Measurements from ENCODE around the gene ZCCHC10. TPM values are rescaled to one million over a fixed set of nuclear protein-coding genes. Genes with fewer than 3 reads are reported as not detected.
"Not testable (repeated sequence)": the region's sequence is repeated elsewhere in the genome, so short reads cannot be mapped to it uniquely, and the experiment has no call there.

ZCCHC10 gene
- total RNA-seq, 1 donor from 2014 or later, result 18.5 TPM

DNA sequence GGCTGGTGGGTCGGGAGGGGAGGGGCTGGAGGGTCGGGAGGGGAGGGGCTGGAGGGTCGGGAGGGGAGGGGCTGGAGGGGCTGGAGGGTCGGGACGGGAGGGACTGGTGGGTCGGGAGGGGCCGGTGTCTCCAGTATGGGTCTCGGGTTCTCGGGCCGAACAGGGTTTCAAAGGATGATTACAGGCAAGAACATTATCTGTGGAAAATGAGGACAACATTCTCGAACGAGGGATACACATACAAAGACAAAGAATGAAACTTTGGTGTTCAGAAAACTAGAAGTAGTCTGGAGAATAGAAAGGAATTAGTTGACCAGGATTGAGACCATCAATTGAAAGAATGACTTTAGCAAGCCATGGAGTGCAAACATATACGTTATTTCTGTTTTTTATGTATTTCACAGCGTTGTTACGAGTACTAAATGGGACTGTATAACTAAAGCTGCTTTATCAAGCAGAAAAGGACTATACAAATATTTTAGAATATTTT, 360 bp upstream of the ZCCHC10 start:
- ATAC-seq, result no peak
- Histone ChIP-seq H3K9me3 (no peaks in the 10 kb centered on the region), H3K27ac (peak overlapping the region; percentile 37), H3K4me1 (peaks cover 21% of the 10 kb centered on the region), H3K27me3 (ENCODE audit: low read depth) (no peaks in the 10 kb centered on the region), H3K36me3 (peaks cover 7% of the 10 kb centered on the region), H3K4me3 (peak overlapping the region; percentile 95)
- no peak for DNase-seq
- TF ChIP-seq, protein P1, sequence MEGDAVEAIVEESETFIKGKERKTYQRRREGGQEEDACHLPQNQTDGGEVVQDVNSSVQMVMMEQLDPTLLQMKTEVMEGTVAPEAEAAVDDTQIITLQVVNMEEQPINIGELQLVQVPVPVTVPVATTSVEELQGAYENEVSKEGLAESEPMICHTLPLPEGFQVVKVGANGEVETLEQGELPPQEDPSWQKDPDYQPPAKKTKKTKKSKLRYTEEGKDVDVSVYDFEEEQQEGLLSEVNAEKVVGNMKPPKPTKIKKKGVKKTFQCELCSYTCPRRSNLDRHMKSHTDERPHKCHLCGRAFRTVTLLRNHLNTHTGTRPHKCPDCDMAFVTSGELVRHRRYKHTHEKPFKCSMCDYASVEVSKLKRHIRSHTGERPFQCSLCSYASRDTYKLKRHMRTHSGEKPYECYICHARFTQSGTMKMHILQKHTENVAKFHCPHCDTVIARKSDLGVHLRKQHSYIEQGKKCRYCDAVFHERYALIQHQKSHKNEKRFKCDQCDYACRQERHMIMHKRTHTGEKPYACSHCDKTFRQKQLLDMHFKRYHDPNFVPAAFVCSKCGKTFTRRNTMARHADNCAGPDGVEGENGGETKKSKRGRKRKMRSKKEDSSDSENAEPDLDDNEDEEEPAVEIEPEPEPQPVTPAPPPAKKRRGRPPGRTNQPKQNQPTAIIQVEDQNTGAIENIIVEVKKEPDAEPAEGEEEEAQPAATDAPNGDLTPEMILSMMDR (IDR thresholded peaks at IDR 0.05), result no peak
- intact Hi-C loops (cut with DNase I), result no loop called here

DNA sequence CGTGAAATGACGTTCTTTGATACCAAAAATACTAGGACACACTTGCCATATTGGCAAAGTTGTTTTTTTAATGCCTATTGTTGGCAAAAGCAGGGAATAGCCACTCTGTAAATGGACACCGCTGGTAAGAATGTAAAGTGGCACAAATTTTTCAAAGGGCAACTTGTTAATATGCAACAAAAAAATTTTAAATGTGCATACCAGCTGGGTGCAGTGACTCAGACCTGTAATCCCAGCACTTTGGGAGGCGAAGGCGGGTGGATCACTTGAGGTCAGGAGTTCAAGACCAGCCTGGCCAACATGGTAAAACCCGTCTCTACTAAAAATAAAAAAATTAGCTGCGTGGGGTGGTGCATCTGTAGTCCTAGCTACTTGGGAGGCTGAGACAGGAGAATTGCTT, 6.9 kb downstream of the ZCCHC10 start:
- DNase-seq; H3K4me3 ChIP-seq; intact Hi-C loops (cut with DNase I); ATAC-seq; H3K9me3 ChIP-seq; H3K4me1 ChIP-seq; H3K27ac ChIP-seq; H3K27me3 ChIP-seq (ENCODE audit: low read depth): not testable (repeated sequence)
- peaks cover 40% of the 10 kb centered on the region for H3K36me3 ChIP-seq

DNA sequence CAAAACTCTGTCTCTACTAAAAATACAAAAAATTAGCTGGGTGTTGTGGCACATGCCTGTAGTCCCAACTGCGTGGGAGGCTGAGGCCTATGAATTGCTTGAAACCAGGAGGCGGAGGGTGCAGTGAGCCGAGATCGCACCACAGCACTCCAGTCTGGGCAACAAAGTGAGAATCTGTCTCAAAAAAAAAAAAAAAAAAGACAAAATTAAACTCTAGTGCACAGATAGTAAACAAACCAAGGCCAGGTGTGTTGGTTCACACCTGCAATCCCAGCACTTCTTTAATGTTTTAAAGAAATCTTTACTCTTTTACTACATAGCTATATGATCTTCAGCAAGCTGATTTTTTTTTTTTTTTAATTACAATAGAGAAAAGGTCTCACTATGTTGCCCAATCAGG, 8.4 kb downstream of the ZCCHC10 start:
- Histone ChIP-seq H3K27me3 (ENCODE audit: low read depth) (no peaks in the 10 kb centered on the region), H3K9me3 (no peaks in the 10 kb centered on the region), H3K36me3 (peaks cover 40% of the 10 kb centered on the region), H3K4me1 (no peaks in the 10 kb centered on the region), H3K27ac (no peak overlapping the region), H3K4me3 (no peak overlapping the region)
- intact Hi-C loops (cut with DNase I), result no loop called here
- ATAC-seq (peak in 1 of 2 donors; percentile 28), DNase-seq (no peak)
- TF ChIP-seq, protein P1 (IDR thresholded peaks at IDR 0.05), result no peak

DNA sequence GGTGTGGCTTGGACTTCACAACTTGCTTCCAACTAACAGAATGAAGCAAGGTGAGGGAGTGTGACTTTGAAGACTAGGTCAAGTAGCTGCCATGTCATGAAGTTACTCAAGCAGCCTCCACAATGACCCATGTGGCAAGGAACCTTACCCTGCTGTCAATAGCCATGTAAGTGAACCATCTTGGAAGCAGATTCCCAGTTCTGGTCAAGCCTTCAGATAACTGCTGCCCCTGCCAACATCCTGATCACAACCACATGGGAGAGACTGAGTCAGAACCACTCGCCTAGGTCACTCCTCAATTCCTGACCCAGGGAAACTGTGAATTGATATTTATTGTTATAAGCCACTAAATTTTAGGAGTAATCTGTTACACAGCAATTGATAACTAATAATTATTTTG, 10.9 kb downstream of the ZCCHC10 start:
- intact Hi-C loops (cut with DNase I), result no loop called here
- ATAC-seq, result no peak

DNA sequence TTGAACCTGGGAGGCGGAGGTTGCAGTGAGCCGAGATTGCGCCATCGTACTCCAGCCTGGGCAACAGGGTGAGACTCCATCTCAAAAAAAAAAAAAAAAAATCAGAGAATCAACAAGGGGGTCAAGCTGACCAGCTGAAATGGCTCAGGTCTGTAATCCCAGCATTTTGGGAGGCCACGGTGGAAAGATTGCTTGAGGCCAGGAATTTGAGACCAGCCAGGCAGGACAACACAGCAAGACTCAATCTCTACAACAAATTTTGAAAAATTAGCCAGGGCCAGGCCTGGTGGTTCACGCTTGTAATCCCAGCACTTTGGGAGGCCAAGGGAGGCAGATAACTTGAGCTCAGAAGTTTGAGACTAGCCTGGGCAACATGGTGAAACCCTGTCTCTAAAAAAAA, 17.9 kb downstream of the ZCCHC10 start:
- peaks cover 37% of the 10 kb centered on the region for H3K36me3 ChIP-seq
- H3K27ac ChIP-seq; DNase-seq; H3K9me3 ChIP-seq; H3K4me1 ChIP-seq; intact Hi-C loops (cut with DNase I); H3K27me3 ChIP-seq (ENCODE audit: low read depth); H3K4me3 ChIP-seq; ATAC-seq: not testable (repeated sequence)

More for the DNA sequence above, 10.9 kb downstream of the ZCCHC10 start:
- H3K4me1 ChIP-seq, result no peaks in the 10 kb centered on the region
- TF ChIP-seq, protein P1 (IDR thresholded peaks at IDR 0.05), result no peak
- DNase-seq, result no peak
- no peaks in the 10 kb centered on the region for H3K9me3 ChIP-seq
- H3K4me3 ChIP-seq, result no peak overlapping the region
- H3K27me3 ChIP-seq (ENCODE audit: low read depth), result no peaks in the 10 kb centered on the region
- H3K27ac ChIP-seq, result no peak overlapping the region
- peaks cover 26% of the 10 kb centered on the region for H3K36me3 ChIP-seq

DNA sequence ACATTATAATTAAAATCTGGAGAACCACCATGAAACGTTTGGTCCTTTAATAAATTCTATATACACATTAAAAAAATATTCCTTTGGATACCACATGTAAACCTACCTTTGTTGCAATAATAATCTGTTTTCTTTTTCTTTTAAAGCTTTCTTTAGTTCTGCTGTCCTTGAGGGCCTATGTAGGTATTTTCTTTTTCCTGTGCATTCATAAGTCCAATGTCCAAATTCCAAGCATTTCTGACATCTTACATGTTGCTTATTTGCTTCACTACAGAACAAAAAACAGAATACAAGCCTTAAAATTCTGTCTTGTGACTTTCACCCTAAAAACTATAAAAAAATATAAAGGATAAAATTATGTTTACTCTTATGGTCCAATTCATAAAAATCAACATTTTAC, 19.7 kb downstream of the ZCCHC10 start:
- TF ChIP-seq, protein P1 (IDR thresholded peaks at IDR 0.05), result no peak
- no peak for ATAC-seq
- peaks cover 51% of the 10 kb centered on the region for H3K36me3 ChIP-seq
- no peaks in the 10 kb centered on the region for H3K9me3 ChIP-seq
- no peaks in the 10 kb centered on the region for H3K27me3 ChIP-seq (ENCODE audit: low read depth)
- H3K4me3 ChIP-seq, result no peak overlapping the region
- no peaks in the 10 kb centered on the region for H3K4me1 ChIP-seq
- intact Hi-C loops (cut with DNase I), result no loop called here
- DNase-seq, result no peak
- no peak overlapping the region for H3K27ac ChIP-seq

DNA sequence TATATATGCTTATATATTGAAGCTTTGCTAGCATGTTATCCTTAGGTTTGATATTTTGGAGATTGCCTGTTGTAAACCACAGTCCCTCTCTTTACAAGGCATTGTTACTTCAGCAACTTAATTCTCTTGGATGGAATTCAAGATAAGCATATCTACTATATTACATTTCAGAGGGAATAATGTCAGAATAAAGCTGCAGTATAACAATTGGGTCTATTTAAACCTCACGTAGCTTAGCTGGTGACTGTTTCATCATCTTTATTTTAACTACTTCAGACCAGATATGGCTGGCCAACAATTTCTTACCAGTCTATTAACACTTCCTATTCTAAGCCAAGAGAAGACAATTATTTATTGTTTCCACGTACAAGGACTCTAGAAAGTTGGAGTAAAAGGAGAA, 27.1 kb downstream of the ZCCHC10 start:
- DNase-seq, result no peak

More for the DNA sequence above, 27.1 kb downstream of the ZCCHC10 start:
- ATAC-seq, result no peak
- Histone ChIP-seq H3K4me1 (no peaks in the 10 kb centered on the region), H3K27me3 (ENCODE audit: low read depth) (no peaks in the 10 kb centered on the region), H3K4me3 (no peak overlapping the region), H3K27ac (no peak overlapping the region), H3K36me3 (peaks cover 40% of the 10 kb centered on the region), H3K9me3 (no peaks in the 10 kb centered on the region)
- TF ChIP-seq, protein P1 (IDR thresholded peaks at IDR 0.05), result no peak
- intact Hi-C loops (cut with DNase I), result no loop called here
